Measurements from ENCODE around the gene ADI1.

The ADI1 gene

GRCh38 chr2:3480352-3481010 is 38.9 kb downstream of the ADI1 start:
- DNase-seq (ENCODE audit: low spot score), result no peak

- DNase-seq (ENCODE audit: low spot score), result no peak
Measured at GRCh38 chr2:3479430-3480320, 39.7 kb downstream of the ADI1 start.

- DNase-seq (ENCODE audit: low spot score), result no peak
Measured at GRCh38 chr2:3478846-3479385, 40.4 kb downstream of the ADI1 start.

GRCh38 chr2:3476985-3477327 is 42.4 kb downstream of the ADI1 start:
- no peak for DNase-seq (ENCODE audit: low spot score)

GRCh38 chr2:3476321-3476984 is 42.9 kb downstream of the ADI1 start:
- DNase-seq (ENCODE audit: low spot score), result no peak

GRCh38 chr2:3475771-3476170 is 43.6 kb downstream of the ADI1 start:
- no peak for DNase-seq (ENCODE audit: low spot score)

GRCh38 chr2:3472966-3473365 is 46.4 kb downstream of the ADI1 start:
- no peak for DNase-seq (ENCODE audit: low spot score)

- no peak for DNase-seq (ENCODE audit: low spot score)
Measured at GRCh38 chr2:3472296-3472695, 47.0 kb downstream of the ADI1 start.

GRCh38 chr2:3470856-3471737 is 48.2 kb downstream of the ADI1 start:
- no peak for DNase-seq (ENCODE audit: low spot score)

- no peak for DNase-seq (ENCODE audit: low spot score)
Measured at GRCh38 chr2:3470166-3470651, 49.1 kb downstream of the ADI1 start.

GRCh38 chr2:3469486-3469885 is 49.8 kb downstream of the ADI1 start:
- DNase-seq (ENCODE audit: low spot score), result no peak

- DNase-seq (ENCODE audit: low spot score), result no peak
Measured at GRCh38 chr2:3468296-3468988, 50.9 kb downstream of the ADI1 start.

- no peak for DNase-seq (ENCODE audit: low spot score)
Measured at GRCh38 chr2:3467654-3468053, 51.7 kb downstream of the ADI1 start.

GRCh38 chr2:3466966-3467365 is 52.4 kb downstream of the ADI1 start:
- no peak for DNase-seq (ENCODE audit: low spot score)

GRCh38 chr2:3466482-3466863 is 52.9 kb downstream of the ADI1 start:
- no peak for DNase-seq (ENCODE audit: low spot score)

GRCh38 chr2:3465844-3466481 is 53.4 kb downstream of the ADI1 start:
- no peak for DNase-seq (ENCODE audit: low spot score)

- DNase-seq (ENCODE audit: low spot score), result no peak
Measured at GRCh38 chr2:3465328-3465727, 54.0 kb downstream of the ADI1 start.

GRCh38 chr2:3464401-3465005 is 54.8 kb downstream of the ADI1 start:
- DNase-seq (ENCODE audit: low spot score), result no peak

GRCh38 chr2:3463944-3464343 is 55.4 kb downstream of the ADI1 start:
- no peak for DNase-seq (ENCODE audit: low spot score)

- no peak for DNase-seq (ENCODE audit: low spot score)
Measured at GRCh38 chr2:3463186-3463835, 56.0 kb downstream of the ADI1 start.

Measured in activated CD4-positive, alpha-beta T cell treated with anti-CD3 and anti-CD28 coated beads, Interleukin-2, Interleukin-4, amounts not matched to agents 100 ng/mL and 50 ng/mL, durations not matched to agents 16 hours and 8 hours (primary cell).